NCI-H128 (cell line): ENCODE results near the gene NALCN.

Source experiments
- DNase-seq: peaks from one replicate; lab custom pipeline; 2025; ENCODE audit not compliant: unreplicated experiment; lab: John Stamatoyannopoulos, UW

NALCN gene

GRCh38 chr13:101211261-101211660 lies 205.0 kb downstream of the NALCN start:
- DNase-seq = no peak

GRCh38 chr13:101210774-101211173 lies 205.5 kb downstream of the NALCN start:
- no peak for DNase-seq

GRCh38 chr13:101209206-101209893 lies 207.0 kb downstream of the NALCN start:
- DNase-seq = no peak

GRCh38 chr13:101205408-101205807 lies 210.9 kb downstream of the NALCN start:
- no peak for DNase-seq

GRCh38 chr13:101204270-101205020 lies 211.9 kb downstream of the NALCN start:
- DNase-seq = no peak

- DNase-seq = no peak
Observed at GRCh38 chr13:101202590-101202989, 213.7 kb downstream of the NALCN start.

- no peak for DNase-seq
Observed at GRCh38 chr13:101190976-101191375, 225.3 kb downstream of the NALCN start.

- DNase-seq = no peak
Observed at GRCh38 chr13:101190337-101190736, 226.0 kb downstream of the NALCN start.

- DNase-seq = no peak
Observed at GRCh38 chr13:101185606-101186005, 230.7 kb downstream of the NALCN start.

- no peak for DNase-seq
Observed at GRCh38 chr13:101181076-101181685, 235.1 kb downstream of the NALCN start.

- DNase-seq = no peak
Observed at GRCh38 chr13:101179021-101179420, 237.3 kb downstream of the NALCN start.

- no peak for DNase-seq
Observed at GRCh38 chr13:101178406-101178805, 237.9 kb downstream of the NALCN start.

- DNase-seq = no peak
Observed at GRCh38 chr13:101170306-101170705, 246.0 kb downstream of the NALCN start.

- no peak for DNase-seq
Observed at GRCh38 chr13:101157261-101157660, 259.0 kb downstream of the NALCN start.

GRCh38 chr13:101155920-101156319 lies 260.4 kb downstream of the NALCN start:
- no peak for DNase-seq

- DNase-seq = no peak
Observed at GRCh38 chr13:101152184-101152583, 264.1 kb downstream of the NALCN start.

- DNase-seq = no peak
Observed at GRCh38 chr13:101150998-101151397, 265.3 kb downstream of the NALCN start.

- DNase-seq = no peak
Observed at GRCh38 chr13:101149735-101150384, 266.4 kb downstream of the NALCN start.

- no peak for DNase-seq
Observed at GRCh38 chr13:101146101-101146898, 270.0 kb downstream of the NALCN start.

GRCh38 chr13:101144808-101145419 lies 271.4 kb downstream of the NALCN start:
- DNase-seq = peak; percentile 18
